ENCODE data around the gene MORN5. TPM values are rescaled to one million over a fixed set of nuclear protein-coding genes. Genes with fewer than 3 reads are reported as not detected.

MORN5 gene
- total RNA-seq, 1 donor from 2014 or later, result not detected

DNA sequence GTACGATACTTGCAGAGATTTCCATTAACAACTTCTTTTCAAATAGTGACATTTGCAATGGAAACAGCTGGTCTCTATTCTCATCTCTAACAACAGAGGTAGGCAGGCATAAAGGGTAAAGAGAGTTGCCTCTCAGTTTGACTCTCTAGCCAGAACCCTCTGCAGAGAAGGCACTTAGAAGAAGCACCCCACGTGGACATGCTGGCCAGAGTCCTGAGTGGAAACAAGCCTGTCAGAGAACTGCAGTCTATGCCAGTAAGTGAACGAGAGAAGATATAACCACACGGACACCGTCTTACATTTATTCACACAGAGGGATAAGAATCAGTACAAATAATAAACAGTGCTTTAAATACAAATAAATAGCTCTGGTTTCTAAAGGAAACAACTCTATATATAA lies 80.0 kb downstream of the MORN5 start:
- H3K27me3 Mint-ChIP-seq (ENCODE audit: low read depth), result peaks cover 12% of the 10 kb centered on the region
- H3K9me3 Mint-ChIP-seq, result no peaks in the 10 kb centered on the region
- no peak overlapping the region for H3K27ac Mint-ChIP-seq (ENCODE audit: unreplicated experiment)
- H3K4me3 Mint-ChIP-seq, result no peak overlapping the region
- TF ChIP-seq CTCF (conservative IDR thresholded peaks at IDR 0.05), result no peak
- DNase-seq (ENCODE audit: low read depth, low spot score), result no peak
- peaks cover 6% of the 10 kb centered on the region for H3K36me3 Mint-ChIP-seq (ENCODE audit: low read depth)
- no peaks in the 10 kb centered on the region for H3K4me1 Mint-ChIP-seq

GRCh38 chr9:122244349-122244748 lies 84.6 kb downstream of the MORN5 start:
- H3K27ac Mint-ChIP-seq (ENCODE audit: unreplicated experiment), result no peak overlapping the region
- no peak for DNase-seq (ENCODE audit: low read depth, low spot score)
- H3K27me3 Mint-ChIP-seq (ENCODE audit: low read depth), result no peaks in the 10 kb centered on the region
- no peaks in the 10 kb centered on the region for H3K9me3 Mint-ChIP-seq
- no peak for TF ChIP-seq CTCF (conservative IDR thresholded peaks at IDR 0.05)
- H3K4me1 Mint-ChIP-seq, result no peaks in the 10 kb centered on the region
- H3K36me3 Mint-ChIP-seq (ENCODE audit: low read depth), result peaks cover 4% of the 10 kb centered on the region
- H3K4me3 Mint-ChIP-seq, result no peak overlapping the region

- TF ChIP-seq CTCF (conservative IDR thresholded peaks at IDR 0.05), result no peak
- Mint-ChIP-seq H3K27me3 (ENCODE audit: low read depth) (no peaks in the 10 kb centered on the region), H3K4me1 (peaks cover 7% of the 10 kb centered on the region), H3K27ac (ENCODE audit: unreplicated experiment) (no peak overlapping the region), H3K36me3 (ENCODE audit: low read depth) (peaks cover 12% of the 10 kb centered on the region), H3K4me3 (no peak overlapping the region), H3K9me3 (no peaks in the 10 kb centered on the region)
- DNase-seq (ENCODE audit: low read depth, low spot score), result no peak
Measured at GRCh38 chr9:122246666-122247065, 87.0 kb downstream of the MORN5 start.

GRCh38 chr9:122248448-122248865 lies 88.7 kb downstream of the MORN5 start:
- no peak for DNase-seq (ENCODE audit: low read depth, low spot score)
- no peaks in the 10 kb centered on the region for H3K27me3 Mint-ChIP-seq (ENCODE audit: low read depth)
- H3K9me3 Mint-ChIP-seq, result no peaks in the 10 kb centered on the region
- H3K36me3 Mint-ChIP-seq (ENCODE audit: low read depth), result peaks cover 12% of the 10 kb centered on the region
- H3K27ac Mint-ChIP-seq (ENCODE audit: unreplicated experiment), result no peak overlapping the region
- TF ChIP-seq CTCF (conservative IDR thresholded peaks at IDR 0.05), result no peak
- peaks cover 12% of the 10 kb centered on the region for H3K4me1 Mint-ChIP-seq
- H3K4me3 Mint-ChIP-seq, result no peak overlapping the region

Small RNA genes within 50 kb of the gene (microRNA-seq; reads per million reads assigned to microRNA genes)
- gene MIR4478, result not detected

Other genes starting within 250 kb of the MORN5 start
- 8.6 and 9.1 TPM in 2 replicates for gene TTLL11, start 66.6 kb upstream of the MORN5 start, total RNA-seq
- 51.4 and 53.8 TPM in 2 replicates for gene NDUFA8, start 129 bp upstream of the MORN5 start, total RNA-seq
- gene LHX6, start 69.0 kb downstream of the MORN5 start, total RNA-seq, result 0.07 TPM in 1 of 2 replicates, not detected in the other
- 17.9 and 20.7 TPM in 2 replicates for gene RBM18, start 104.9 kb downstream of the MORN5 start, total RNA-seq
- gene MRRF, start 105.0 kb downstream of the MORN5 start, total RNA-seq, result 40.1 and 42.4 TPM in 2 replicates
- 0.16 and 0.37 TPM in 2 replicates for gene PTGS1, start 211.1 kb downstream of the MORN5 start, total RNA-seq